Panc1 (cell line): ENCODE results near the gene NADSYN1. TPM values are rescaled to one million over a fixed set of nuclear protein-coding genes. Genes with fewer than 3 reads are reported as not detected.

Experiments
- ATAC-seq: fragments of 200-7000 bp; cut with Tn5 transposase; 2 replicates; pipeline ENCODE4 v1.9.1; 2020; ENCODE audit warnings: mild to moderate bottlenecking, moderate library complexity
- BruUV-seq: library from RNA; stranded (reverse); fragments of 400-500 nt; replicated peaks from 2 replicates; lab custom pipeline; 2021; lab: Mats Ljungman, UMichigan
- CTCF ChIA-PET: fragments of 300-600 bp; sonication (Branson Sonifier 250); formaldehyde crosslinking; loops from one replicate; lab custom pipeline; 2022; ENCODE audit warnings: antibody characterized with exemption; lab: Charles Lee
- POLR2A ChIA-PET: fragments of 300-600 bp; sonication (Branson Sonifier 250); formaldehyde crosslinking; loops from one replicate; lab custom pipeline; 2022; ENCODE audit warnings: antibody characterized with exemption; lab: Charles Lee
- DNase-seq: peaks from one replicate; pipeline ENCODE4 v3.0.0-alpha.2; 2010; ENCODE audit warnings: low read depth, low spot score
- H3K27ac ChIP-seq: 2 replicates; pipeline ENCODE4 v1.5.1; 2011; ENCODE audit warnings: mild to moderate bottlenecking, low read length, inconsistent platforms
- H3K27me3 ChIP-seq: fragments of 200-500 bp; sonication (Bioruptor generic); 2 replicates; pipeline ENCODE4 v1.6.0; 2014; ENCODE audit warnings: low read length, inconsistent platforms; ENCODE audit not compliant: control insufficient read depth, insufficient read depth
- H3K36me3 ChIP-seq: fragments of 200-500 bp; sonication (Bioruptor generic); 2 replicates; pipeline ENCODE4 v1.5.1; 2014; ENCODE audit warnings: inconsistent platforms, mild to moderate bottlenecking, low read length, moderate library complexity; ENCODE audit not compliant: control insufficient read depth, insufficient read depth
- H3K4me1 ChIP-seq: 2 replicates; pipeline ENCODE4 v1.5.1; 2011; ENCODE audit warnings: inconsistent platforms, mild to moderate bottlenecking, low read length, moderate library complexity; ENCODE audit not compliant: control insufficient read depth, insufficient read depth
- H3K4me3 ChIP-seq, 2 experiments: 2 replicates each; pipeline ENCODE4 v1.5.1; 2011 to 2012; ENCODE audit warnings: low read depth in 2 of 2, low read length in 2 of 2, mild to moderate bottlenecking in 2 of 2, inconsistent platforms in 1 of 2, moderate library complexity in 1 of 2
- H3K9me3 ChIP-seq: fragments of 200-500 bp; sonication (Bioruptor generic); 2 replicates; pipeline ENCODE4 v1.5.1; 2014; ENCODE audit warnings: low read depth, mild to moderate bottlenecking, inconsistent platforms, low read length, moderate library complexity; ENCODE audit not compliant: control insufficient read depth, insufficient read depth
- POLR2AphosphoS5 ChIP-seq: IDR thresholded peaks from 2 replicates; pipeline ENCODE4 v1.6.1; 2012; ENCODE audit warnings: mild to moderate bottlenecking, low read depth, low read length, moderate library complexity
- REST ChIP-seq, 2 experiments: IDR thresholded peaks; 2 replicates each; pipeline ENCODE4 v1.6.1; 2011 to 2012; ENCODE audit warnings: low read depth in 2 of 2, control low read depth in 1 of 2, low read length in 1 of 2, mild to moderate bottlenecking in 1 of 2, moderate library complexity in 1 of 2; ENCODE audit not compliant: insufficient read depth in 1 of 2
- SIN3A ChIP-seq: IDR thresholded peaks from 2 replicates; pipeline ENCODE4 v1.6.1; 2012; ENCODE audit warnings: low read depth, mild to moderate bottlenecking, low read length, moderate library complexity, borderline replicate concordance; ENCODE audit not compliant: insufficient read depth
- TCF7L2 ChIP-seq: IDR thresholded peaks from 2 replicates; pipeline ENCODE4 v1.6.1; 2011; ENCODE audit warnings: mild to moderate bottlenecking, low read depth, low read length, inconsistent platforms
- in situ Hi-C: cut with HindIII; loops from 2 replicates; pipeline ENCODE4 v1.10.0; 2016; ENCODE audit warnings: low sequenced_read_pairs, low pct_unique_long_range_greater_than_20kb
- intact Hi-C: fragments of 100-400 bp; cut with micrococcal nuclease; formaldehyde crosslinking; loops from one replicate; pipeline ENCODE4 v1.10.0; 2022; ENCODE audit not compliant: unreplicated experiment
- total RNA-seq: library from RNA; stranded (reverse); gene quantifications from one replicate; pipeline ENCODE4 v1.2.1, GENCODE V29; 2021; ENCODE audit not compliant: unreplicated experiment
- TF ChIP-seq, protein P1 (sequence below): fragments of 450-650 bp; IDR thresholded peaks from 2 replicates; pipeline ENCODE4 v1.5.1; 2017; ENCODE audit warnings: mild to moderate bottlenecking

The NADSYN1 gene
- total RNA-seq, 1 experiment from 2014 or later, result 76.1 TPM

DNA sequence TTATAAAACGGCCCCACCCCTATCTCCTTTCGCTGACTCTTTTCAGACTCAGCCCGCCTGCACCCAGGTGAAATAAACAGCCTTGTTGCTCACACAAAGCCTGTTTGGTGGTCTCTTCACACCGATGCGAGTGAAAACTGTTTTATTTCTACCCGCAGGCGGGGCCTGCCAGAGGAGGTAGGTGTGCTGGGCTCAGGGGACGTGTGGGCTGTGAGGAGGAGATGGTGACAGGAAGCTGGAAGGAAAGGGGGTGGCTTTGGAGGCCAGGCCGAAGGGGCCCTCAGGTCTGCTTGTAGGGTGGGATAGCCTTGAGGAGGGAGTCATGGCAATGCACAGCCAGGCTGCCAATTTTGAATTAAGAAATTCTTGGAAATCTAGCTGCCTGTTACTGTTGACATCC is 52.8 kb downstream of the NADSYN1 start:
- DNase-seq, result no peak

GRCh38 chr11:71507102-71507501 is 54.1 kb downstream of the NADSYN1 start:
- ATAC-seq (no peak), DNase-seq (no peak)
- intact Hi-C loops (no loop called here), in situ Hi-C loops (no loop called here)
- H3K27ac ChIP-seq, result no peak overlapping the region
- ChIA-PET POLR2A (no interaction called here), CTCF (no interaction called here)
- H3K4me3 ChIP-seq, result no peak overlapping the region
- H3K9me3 ChIP-seq, result no peaks in the 10 kb centered on the region
- no TSS peak for BruUV-seq
- no peaks in the 10 kb centered on the region for H3K4me1 ChIP-seq
- no peaks in the 10 kb centered on the region for H3K36me3 ChIP-seq
- TF ChIP-seq TCF7L2 (no peak), REST (IDR thresholded peaks at IDR 0.05; ENCODE audit: insufficient read depth in 1 of 2, low read depth in 2 of 2, low read length in 1 of 2) (no peak), SIN3A (no peak), POLR2AphosphoS5 (no peak)
- TF ChIP-seq, protein P1, sequence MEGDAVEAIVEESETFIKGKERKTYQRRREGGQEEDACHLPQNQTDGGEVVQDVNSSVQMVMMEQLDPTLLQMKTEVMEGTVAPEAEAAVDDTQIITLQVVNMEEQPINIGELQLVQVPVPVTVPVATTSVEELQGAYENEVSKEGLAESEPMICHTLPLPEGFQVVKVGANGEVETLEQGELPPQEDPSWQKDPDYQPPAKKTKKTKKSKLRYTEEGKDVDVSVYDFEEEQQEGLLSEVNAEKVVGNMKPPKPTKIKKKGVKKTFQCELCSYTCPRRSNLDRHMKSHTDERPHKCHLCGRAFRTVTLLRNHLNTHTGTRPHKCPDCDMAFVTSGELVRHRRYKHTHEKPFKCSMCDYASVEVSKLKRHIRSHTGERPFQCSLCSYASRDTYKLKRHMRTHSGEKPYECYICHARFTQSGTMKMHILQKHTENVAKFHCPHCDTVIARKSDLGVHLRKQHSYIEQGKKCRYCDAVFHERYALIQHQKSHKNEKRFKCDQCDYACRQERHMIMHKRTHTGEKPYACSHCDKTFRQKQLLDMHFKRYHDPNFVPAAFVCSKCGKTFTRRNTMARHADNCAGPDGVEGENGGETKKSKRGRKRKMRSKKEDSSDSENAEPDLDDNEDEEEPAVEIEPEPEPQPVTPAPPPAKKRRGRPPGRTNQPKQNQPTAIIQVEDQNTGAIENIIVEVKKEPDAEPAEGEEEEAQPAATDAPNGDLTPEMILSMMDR, result no peak
- no peaks in the 10 kb centered on the region for H3K27me3 ChIP-seq

More for the DNA sequence above, 52.8 kb downstream of the NADSYN1 start:
- in situ Hi-C loops (no loop called here), intact Hi-C loops (no loop called here)
- CTCF ChIA-PET, result no interaction called here
- POLR2A ChIA-PET, result no interaction called here
- Histone ChIP-seq H3K27ac (no peak overlapping the region), H3K4me1 (no peaks in the 10 kb centered on the region), H3K27me3 (no peaks in the 10 kb centered on the region), H3K9me3 (no peaks in the 10 kb centered on the region), H3K36me3 (no peaks in the 10 kb centered on the region), H3K4me3 (no peak overlapping the region)
- no peak for ATAC-seq
- no TSS peak for BruUV-seq
- TF ChIP-seq POLR2AphosphoS5, result no peak
- TF ChIP-seq, protein P1, result no peak
- no peak for TF ChIP-seq TCF7L2
- TF ChIP-seq REST (IDR thresholded peaks at IDR 0.05; ENCODE audit: insufficient read depth in 1 of 2, low read depth in 2 of 2, low read length in 1 of 2), result no peak
- TF ChIP-seq SIN3A, result no peak
